Measurements from ENCODE around the gene PCK1.

PCK1 gene

GRCh38 chr20:57536771-57537724, 23.9 kb upstream of the PCK1 start:
- DNase-seq, result no peak

GRCh38 chr20:57537822-57538221, 23.1 kb upstream of the PCK1 start:
- no peak for DNase-seq

GRCh38 chr20:57539889-57540288, 21.0 kb upstream of the PCK1 start:
- no peak for DNase-seq

GRCh38 chr20:57540890-57541580, 19.9 kb upstream of the PCK1 start:
- no peak for DNase-seq

- no peak for DNase-seq
These were observed 17.2 kb upstream of the PCK1 start for GRCh38 chr20:57543754-57544153.

- no peak for DNase-seq
These were observed 15.9 kb upstream of the PCK1 start for GRCh38 chr20:57544838-57545564.

- no peak for DNase-seq
These were observed 14.8 kb upstream of the PCK1 start for GRCh38 chr20:57545927-57546662.

- no peak for DNase-seq
These were observed 13.8 kb upstream of the PCK1 start for GRCh38 chr20:57546956-57547649.

GRCh38 chr20:57548177-57549058, 12.5 kb upstream of the PCK1 start:
- DNase-seq, result no peak

GRCh38 chr20:57552471-57552870, 8.4 kb upstream of the PCK1 start:
- no peak for DNase-seq

- no peak for DNase-seq
These were observed 7.4 kb upstream of the PCK1 start for GRCh38 chr20:57553376-57554018.

- DNase-seq, result no peak
These were observed 5.3 kb upstream of the PCK1 start for GRCh38 chr20:57555457-57556184.

- no peak for DNase-seq
These were observed 4.0 kb upstream of the PCK1 start for GRCh38 chr20:57556980-57557274.

- DNase-seq, result no peak
These were observed 2.8 kb upstream of the PCK1 start for GRCh38 chr20:57557926-57558613.

GRCh38 chr20:57558614-57559288, 2.2 kb upstream of the PCK1 start:
- no peak for DNase-seq

- DNase-seq, result no peak
These were observed 1.6 kb upstream of the PCK1 start for GRCh38 chr20:57559289-57559634.

- no peak for DNase-seq
These were observed 1.0 kb upstream of the PCK1 start for GRCh38 chr20:57559658-57560553.
